ENCODE results near the gene SELENOM. TPM values are rescaled to one million over a fixed set of nuclear protein-coding genes. Genes with fewer than 3 reads are reported as not detected.
A peak's percentile ranks its signal among the peaks of the same experiment; 100 is the strongest.

SELENOM gene
- total RNA-seq, 1 donor from 2014 or later, result 89.0 TPM

GRCh38 chr22:31126128-31126868 is 18.9 kb upstream of the SELENOM start:
- Histone ChIP-seq H3K27ac (no peak overlapping the region), H3K9me3 (no peaks in the 10 kb centered on the region), H3K36me3 (no peaks in the 10 kb centered on the region), H3K27me3 (no peaks in the 10 kb centered on the region), H3K4me1 (peaks cover 3% of the 10 kb centered on the region), H3K4me3 (no peak overlapping the region)
- ATAC-seq, result no peak
- TF ChIP-seq CTCF (IDR thresholded peaks at IDR 0.05), result no peak
- intact Hi-C loops (cut with DNase I), result no loop called here
- DNase-seq, result no peak

GRCh38 chr22:31125521-31126117 is 18.3 kb upstream of the SELENOM start:
- DNase-seq (no peak), ATAC-seq (no peak)
- intact Hi-C loops (cut with DNase I), result no loop called here

DNA sequence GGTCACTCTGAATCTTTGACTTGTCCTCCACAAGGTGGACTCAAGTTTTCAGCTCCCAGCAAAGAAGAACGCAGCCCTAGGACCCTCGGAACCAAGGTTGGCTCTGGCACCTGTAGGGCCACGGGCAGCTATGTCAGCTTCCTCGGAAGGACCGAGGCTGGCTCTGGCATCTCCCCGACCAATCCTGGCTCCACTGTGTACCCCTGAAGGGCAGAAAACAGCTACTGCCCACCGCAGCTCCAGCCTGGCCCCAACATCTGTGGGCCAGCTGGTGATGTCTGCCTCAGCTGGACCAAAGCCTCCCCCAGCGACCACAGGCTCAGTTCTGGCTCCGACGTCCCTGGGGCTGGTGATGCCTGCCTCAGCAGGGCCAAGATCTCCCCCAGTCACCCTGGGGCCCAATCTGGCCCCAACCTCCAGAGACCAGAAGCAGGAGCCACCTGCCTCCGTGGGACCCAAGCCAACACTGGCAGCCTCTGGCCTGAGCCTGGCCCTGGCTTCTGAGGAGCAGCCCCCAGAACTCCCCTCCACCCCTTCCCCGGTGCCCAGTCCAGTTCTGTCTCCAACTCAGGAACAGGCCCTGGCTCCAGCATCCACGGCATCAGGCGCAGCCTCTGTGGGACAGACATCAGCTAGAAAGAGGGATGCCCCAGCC is 17.6 kb upstream of the SELENOM start:
- Histone ChIP-seq H3K27me3 (no peaks in the 10 kb centered on the region), H3K36me3 (no peaks in the 10 kb centered on the region), H3K9me3 (no peaks in the 10 kb centered on the region), H3K4me1 (peaks cover 3% of the 10 kb centered on the region), H3K4me3 (no peak overlapping the region), H3K27ac (no peak overlapping the region)
- ATAC-seq, result no peak
- TF ChIP-seq CTCF (IDR thresholded peaks at IDR 0.05), result no peak
- no peak for DNase-seq
- intact Hi-C loops (cut with DNase I), result no loop called here

More at GRCh38 chr22:31125521-31126117, 18.3 kb upstream of the SELENOM start:
- Histone ChIP-seq H3K27ac (no peak overlapping the region), H3K27me3 (no peaks in the 10 kb centered on the region), H3K36me3 (no peaks in the 10 kb centered on the region), H3K4me1 (peaks cover 3% of the 10 kb centered on the region), H3K9me3 (no peaks in the 10 kb centered on the region), H3K4me3 (no peak overlapping the region)
- no peak for TF ChIP-seq CTCF (IDR thresholded peaks at IDR 0.05)

DNA sequence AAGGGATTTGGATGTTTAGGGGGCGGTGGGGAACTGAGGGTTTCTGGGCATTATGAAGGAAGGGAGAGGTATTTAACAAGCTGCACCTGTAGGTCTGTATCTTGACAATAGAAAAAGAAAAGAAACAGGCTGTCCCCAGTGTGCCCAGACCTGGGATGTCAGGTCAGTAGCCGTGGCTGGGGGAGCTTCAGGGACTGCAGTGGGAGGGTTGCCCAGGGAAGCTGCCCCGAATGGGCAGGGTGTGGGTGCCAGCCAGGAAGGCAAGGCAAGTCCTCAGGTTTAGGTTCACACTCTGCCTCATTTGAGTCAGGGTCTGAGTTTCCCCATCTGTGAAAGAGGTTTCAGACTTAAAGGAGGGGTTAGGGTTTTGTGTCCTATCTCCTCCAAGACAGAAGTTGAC is 16.9 kb upstream of the SELENOM start:
- no peak for TF ChIP-seq CTCF (IDR thresholded peaks at IDR 0.05)
- H3K4me3 ChIP-seq, result no peak overlapping the region
- intact Hi-C loops (cut with DNase I), result no loop called here

GRCh38 chr22:31123292-31123602 is 15.9 kb upstream of the SELENOM start:
- intact Hi-C loops (cut with DNase I), result no loop called here
- peak overlapping the region; percentile 47 for H3K4me3 ChIP-seq
- no peak for TF ChIP-seq CTCF (IDR thresholded peaks at IDR 0.05)
- no peaks in the 10 kb centered on the region for H3K36me3 ChIP-seq
- H3K4me1 ChIP-seq, result peaks cover 3% of the 10 kb centered on the region
- H3K27ac ChIP-seq, result no peak overlapping the region
- DNase-seq (no peak), ATAC-seq (no peak)
- H3K9me3 ChIP-seq, result no peaks in the 10 kb centered on the region
- H3K27me3 ChIP-seq, result no peaks in the 10 kb centered on the region

More for the DNA sequence above, 16.9 kb upstream of the SELENOM start:
- H3K9me3 ChIP-seq, result no peaks in the 10 kb centered on the region
- H3K27ac ChIP-seq, result no peak overlapping the region
- no peaks in the 10 kb centered on the region for H3K36me3 ChIP-seq
- peaks cover 3% of the 10 kb centered on the region for H3K4me1 ChIP-seq
- no peaks in the 10 kb centered on the region for H3K27me3 ChIP-seq
- ATAC-seq, result no peak
- DNase-seq, result no peak
